Activated naive CD8-positive, alpha-beta T cell treated with anti-CD3 and anti-CD28 coated beads, Interleukin-2, amount 50 U/mL, for 16 hours (primary cell): ENCODE results near the gene TP53BP1.
"Not testable (repeated sequence)": the region's sequence is repeated elsewhere in the genome, so short reads cannot be mapped to it uniquely, and the experiment has no call there.

Experiments
- DNase-seq: peaks from one replicate; pipeline ENCODE4 v3.0.0-alpha.2; 2020; ENCODE audit warnings: low read depth, low spot score

TP53BP1 gene

GRCh38 chr15:43412096-43412495 lies 80.9 kb downstream of the TP53BP1 start:
- no peak for DNase-seq

- no peak for DNase-seq
These were observed 82.3 kb downstream of the TP53BP1 start for GRCh38 chr15:43410572-43411214.

- no peak for DNase-seq
These were observed 84.2 kb downstream of the TP53BP1 start for GRCh38 chr15:43408789-43409188.

DNA sequence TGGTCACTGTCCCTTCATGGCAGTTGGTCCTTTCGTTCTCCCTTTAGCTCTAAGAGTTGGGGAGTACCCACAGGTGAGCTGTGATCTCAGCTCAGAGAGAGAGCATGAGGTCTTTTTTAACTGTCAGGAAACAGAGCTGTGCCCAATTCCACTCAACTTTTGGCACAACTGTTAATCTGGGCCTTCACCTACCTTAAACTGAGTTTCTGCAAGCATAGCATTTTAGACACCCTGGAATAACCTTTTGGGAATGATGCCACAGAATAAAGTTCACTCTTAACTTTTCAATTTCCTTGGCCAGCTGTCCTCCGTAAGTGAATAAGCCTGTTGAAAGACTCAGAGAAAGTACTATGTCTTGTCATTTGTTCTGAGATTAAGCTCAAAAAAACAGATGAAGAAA lies 86.1 kb downstream of the TP53BP1 start:
- no peak for DNase-seq

DNA sequence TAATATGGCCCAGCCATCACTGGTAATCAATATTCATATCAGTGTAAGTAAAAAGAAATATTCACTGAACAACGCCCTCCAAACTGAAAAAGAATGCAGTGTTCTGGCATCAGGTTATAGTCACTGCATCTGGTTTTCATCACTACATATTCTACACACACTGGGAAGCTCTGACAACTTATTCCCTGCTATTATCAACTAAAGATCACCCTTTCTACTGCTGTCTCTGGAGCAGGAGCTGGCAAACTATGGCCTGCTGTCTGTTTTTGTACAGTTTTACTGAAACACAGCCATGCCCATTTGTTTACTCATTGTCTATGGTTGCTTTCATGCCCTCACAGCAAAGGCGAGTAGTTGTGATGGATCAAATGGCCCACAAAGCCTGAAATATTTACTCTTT lies 86.8 kb downstream of the TP53BP1 start:
- no peak for DNase-seq

GRCh38 chr15:43404130-43404529 lies 88.8 kb downstream of the TP53BP1 start:
- DNase-seq: no peak

- DNase-seq: no peak
These were observed 89.3 kb downstream of the TP53BP1 start for GRCh38 chr15:43403616-43404015.

DNA sequence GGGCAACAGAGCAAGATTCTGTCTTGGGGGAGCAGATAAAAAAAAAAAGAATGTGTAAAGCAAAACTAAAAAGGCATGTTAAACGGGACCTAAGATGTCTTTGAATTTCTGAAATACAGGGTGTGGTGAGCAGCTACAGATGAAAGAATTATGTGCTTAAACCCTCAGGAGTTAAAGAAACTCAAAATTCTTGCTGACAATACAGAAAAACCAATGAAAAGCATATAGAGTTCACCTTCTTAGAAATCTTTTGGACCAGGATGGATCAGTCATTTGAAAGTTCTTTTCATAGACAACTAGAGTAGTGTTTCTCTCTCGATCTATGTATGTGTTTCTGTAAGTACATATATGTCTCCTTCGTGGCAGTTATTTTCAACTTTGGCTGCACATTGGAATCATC lies 90.7 kb downstream of the TP53BP1 start:
- no peak for DNase-seq

DNA sequence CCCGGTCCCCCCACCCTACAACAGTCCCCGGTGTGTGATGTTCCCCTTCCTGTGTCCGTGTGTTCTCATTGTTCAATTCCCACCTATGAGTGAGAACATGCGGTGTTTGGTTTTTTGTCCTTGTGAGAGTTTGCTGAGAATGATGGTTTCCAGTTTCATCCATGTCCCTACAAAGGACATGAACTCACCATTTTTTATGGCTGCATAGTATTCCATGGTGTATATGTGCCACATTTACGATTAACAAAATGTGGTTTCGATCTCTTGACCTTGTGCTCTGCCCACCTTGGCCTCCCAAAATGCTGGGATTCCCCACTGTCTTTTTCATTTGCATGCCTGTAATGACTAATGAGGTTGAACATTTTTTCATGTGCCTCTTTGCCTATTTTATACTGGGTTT lies 99.4 kb downstream of the TP53BP1 start:
- DNase-seq: not testable (repeated sequence)

DNA sequence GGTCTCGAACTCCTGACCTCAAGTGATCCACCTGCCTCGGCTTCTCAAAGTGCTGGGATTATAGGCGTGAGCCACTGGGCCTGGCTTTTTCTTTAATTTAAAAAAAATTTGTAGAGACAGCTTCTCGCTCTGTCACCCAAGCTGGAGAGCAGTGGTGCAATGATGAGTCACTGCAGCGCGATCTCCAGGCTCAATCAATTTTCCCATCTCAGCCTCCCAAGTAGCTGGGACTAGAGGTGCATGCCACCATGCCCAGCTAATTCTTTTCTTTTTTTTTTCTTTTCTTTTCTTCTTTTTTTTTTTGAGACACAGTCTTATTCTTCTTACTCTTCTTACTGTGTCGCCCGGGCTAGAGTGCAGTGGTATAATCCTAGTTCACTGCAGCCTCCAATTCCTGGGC lies 102.2 kb downstream of the TP53BP1 start:
- no peak for DNase-seq

- DNase-seq: no peak
These were observed 109.9 kb downstream of the TP53BP1 start for GRCh38 chr15:43383070-43383469.

DNA sequence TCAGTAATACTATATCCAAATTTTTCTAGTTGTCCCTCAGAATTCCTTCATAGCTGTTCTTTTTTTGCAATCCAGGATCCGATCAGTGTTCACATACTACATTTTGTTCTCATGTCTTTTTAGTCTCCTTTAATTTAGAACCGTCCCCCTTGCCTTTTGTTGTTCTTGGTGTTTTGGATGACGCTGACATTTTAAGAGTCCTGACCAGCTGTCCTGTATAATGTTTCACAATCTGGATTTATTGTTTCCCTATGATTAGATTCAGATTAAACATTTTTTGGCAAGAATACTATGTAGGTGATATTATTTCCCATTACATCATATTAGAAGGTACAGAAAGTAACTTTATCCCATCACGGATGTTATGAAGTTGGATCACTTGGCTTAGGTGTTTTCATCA lies 110.6 kb downstream of the TP53BP1 start:
- no peak for DNase-seq

- no peak for DNase-seq
These were observed 114.4 kb downstream of the TP53BP1 start for GRCh38 chr15:43378601-43379000.

GRCh38 chr15:43376017-43376705 lies 116.8 kb downstream of the TP53BP1 start:
- no peak for DNase-seq

GRCh38 chr15:43370975-43371974 lies 121.7 kb downstream of the TP53BP1 start, which contains the start of the genes TUBGCP4 and ZSCAN29:
Gene TUBGCP4, plus strand, starts transcription at chr15:43371101. Its CDS starts 254 bp downstream, at chr15:43371355.
Gene ZSCAN29, minus strand, starts transcription at chr15:43371043. Its CDS starts 1,130 bp downstream, at chr15:43369913.
- peak; percentile 51 for DNase-seq

GRCh38 chr15:43370310-43370974 lies 122.5 kb downstream of the TP53BP1 start:
- no peak for DNase-seq

DNA sequence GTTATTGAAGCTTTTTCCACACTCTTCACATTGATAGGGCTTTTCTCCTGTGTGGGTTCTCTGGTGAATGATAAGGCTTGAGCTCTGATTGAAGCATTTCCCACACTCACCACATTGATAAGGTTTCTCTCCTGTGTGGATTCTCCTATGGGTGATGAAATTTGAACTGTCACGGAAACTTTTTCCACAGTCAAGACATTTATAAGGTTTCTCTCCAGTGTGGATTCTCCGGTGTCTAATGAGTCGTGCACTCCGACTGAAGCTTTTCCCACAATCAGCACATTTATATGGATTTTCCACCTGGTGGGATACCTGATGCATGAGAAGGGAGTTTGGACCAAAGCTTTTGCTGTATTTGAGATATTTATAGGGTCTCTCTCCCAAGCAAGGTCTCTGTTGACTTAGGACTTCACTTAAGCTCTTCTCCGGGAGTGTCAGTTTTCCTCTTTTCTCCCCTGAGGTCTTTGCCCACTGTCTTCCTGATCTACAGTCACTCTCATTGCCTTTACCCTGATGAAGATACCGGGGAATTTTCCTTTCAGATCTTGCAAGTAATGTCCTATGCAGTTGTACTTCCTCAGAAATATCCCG lies 131.5 kb downstream of the TP53BP1 start:
- no peak for DNase-seq

DNA sequence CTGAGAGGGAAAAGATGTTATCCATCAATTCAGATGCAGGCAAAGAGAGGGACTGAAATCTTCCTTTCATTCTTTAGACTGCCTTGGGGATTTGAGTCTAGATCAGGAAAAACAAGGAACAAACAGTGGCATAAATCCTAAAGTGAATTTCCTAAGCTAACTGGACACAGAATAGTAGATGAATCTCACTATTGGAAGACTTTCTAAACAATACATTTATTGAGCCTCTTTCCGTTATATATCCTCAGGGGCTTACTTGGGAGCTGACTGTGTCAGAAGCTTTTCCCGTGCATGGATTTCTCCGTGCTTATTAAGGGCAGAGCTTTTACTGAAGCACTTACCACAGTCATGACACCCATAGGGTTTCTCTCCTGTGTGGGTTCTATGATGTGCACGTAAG lies 132.1 kb downstream of the TP53BP1 start:
- no peak for DNase-seq
